Measurements from ENCODE around the gene PRCP.

Gene PRCP

GRCh38 chr11:82830746-82831145 lies 69.5 kb downstream of the PRCP start:
- DNase-seq (ENCODE audit: low spot score), result no peak

GRCh38 chr11:82829101-82829500 lies 71.1 kb downstream of the PRCP start:
- DNase-seq (ENCODE audit: low spot score), result no peak

GRCh38 chr11:82828472-82828871 lies 71.8 kb downstream of the PRCP start:
- no peak for DNase-seq (ENCODE audit: low spot score)

GRCh38 chr11:82826526-82826925 lies 73.7 kb downstream of the PRCP start:
- DNase-seq (ENCODE audit: low spot score), result no peak

- peak; percentile 18 for DNase-seq (ENCODE audit: low spot score)
Measured at GRCh38 chr11:82823647-82824619, 76.3 kb downstream of the PRCP start.

- DNase-seq (ENCODE audit: low spot score), result no peak
Measured at GRCh38 chr11:82818409-82819043, 81.7 kb downstream of the PRCP start.

GRCh38 chr11:82815406-82815805 lies 84.8 kb downstream of the PRCP start:
- DNase-seq (ENCODE audit: low spot score), result no peak

GRCh38 chr11:82814379-82814778 lies 85.9 kb downstream of the PRCP start:
- no peak for DNase-seq (ENCODE audit: low spot score)

- DNase-seq (ENCODE audit: low spot score), result no peak
Measured at GRCh38 chr11:82811369-82811768, 88.9 kb downstream of the PRCP start.

- DNase-seq (ENCODE audit: low spot score), result no peak
Measured at GRCh38 chr11:82810738-82811137, 89.5 kb downstream of the PRCP start.

GRCh38 chr11:82810326-82810725 lies 89.9 kb downstream of the PRCP start:
- DNase-seq (ENCODE audit: low spot score), result no peak

GRCh38 chr11:82807646-82808045 lies 92.6 kb downstream of the PRCP start:
- no peak for DNase-seq (ENCODE audit: low spot score)

- no peak for DNase-seq (ENCODE audit: low spot score)
Measured at GRCh38 chr11:82802710-82803109, 97.5 kb downstream of the PRCP start.

- DNase-seq (ENCODE audit: low spot score), result no peak
Measured at GRCh38 chr11:82796998-82797961, 103.0 kb downstream of the PRCP start.

- DNase-seq (ENCODE audit: low spot score), result peak; percentile 86
Measured at GRCh38 chr11:82794490-82794889, 105.7 kb downstream of the PRCP start.

GRCh38 chr11:82792822-82793569 lies 107.2 kb downstream of the PRCP start:
- DNase-seq (ENCODE audit: low spot score), result peak; percentile 30

GRCh38 chr11:82792319-82792718 lies 107.9 kb downstream of the PRCP start:
- DNase-seq (ENCODE audit: low spot score), result no peak

- DNase-seq (ENCODE audit: low spot score), result no peak
Measured at GRCh38 chr11:82791779-82792178, 108.5 kb downstream of the PRCP start.

GRCh38 chr11:82790723-82791484 lies 109.3 kb downstream of the PRCP start:
- DNase-seq (ENCODE audit: low spot score), result no peak

GRCh38 chr11:82787981-82788380 lies 112.2 kb downstream of the PRCP start:
- no peak for DNase-seq (ENCODE audit: low spot score)

- no peak for DNase-seq (ENCODE audit: low spot score)
Measured at GRCh38 chr11:82786836-82787235, 113.4 kb downstream of the PRCP start.
